Measurements from ENCODE around the gene PRELID2. TPM values are rescaled to one million over a fixed set of nuclear protein-coding genes. Genes with fewer than 3 reads are reported as not detected.
"Not testable (repeated sequence)": the region's sequence is repeated elsewhere in the genome, so short reads cannot be mapped to it uniquely, and the experiment has no call there.

The PRELID2 gene
- polyA plus RNA-seq, 2 donors, result 1.1 to 1.5 TPM

GRCh38 chr5:145739843-145740242, 95.3 kb downstream of the PRELID2 start:
- no peak overlapping the region for H3K27ac ChIP-seq (ENCODE audit: low read depth in 2 of 2, low read length in 1 of 2)

GRCh38 chr5:145738227-145738626, 96.9 kb downstream of the PRELID2 start:
- Histone ChIP-seq H3K36me3 (ENCODE audit: control insufficient read depth in 2 of 2, insufficient read depth in 2 of 2, low read length in 1 of 2) (no peaks in the 10 kb centered on the region), H3K27me3 (ENCODE audit: control insufficient read depth in 1 of 2, insufficient read depth in 2 of 2, low read length in 2 of 2) (no peaks in the 10 kb centered on the region), H3K9me3 (ENCODE audit: control insufficient read depth in 2 of 2, insufficient read depth in 1 of 2, low read depth in 1 of 2, low read length in 1 of 2) (no peaks in the 10 kb centered on the region), H3K4me3 (ENCODE audit: low read depth in 1 of 2, low read length in 2 of 2) (no peak overlapping the region), H3K4me1 (ENCODE audit: control insufficient read depth in 2 of 2, insufficient read depth in 2 of 2, low read length in 1 of 2) (no peaks in the 10 kb centered on the region), H3K27ac (ENCODE audit: low read depth in 2 of 2, low read length in 1 of 2) (no peak overlapping the region)

More at GRCh38 chr5:145739843-145740242, 95.3 kb downstream of the PRELID2 start:
- H3K36me3 ChIP-seq (ENCODE audit: control insufficient read depth in 2 of 2, insufficient read depth in 2 of 2, low read length in 1 of 2), result no peaks in the 10 kb centered on the region
- no peaks in the 10 kb centered on the region for H3K4me1 ChIP-seq (ENCODE audit: control insufficient read depth in 2 of 2, insufficient read depth in 2 of 2, low read length in 1 of 2)
- H3K4me3 ChIP-seq (ENCODE audit: low read depth in 1 of 2, low read length in 2 of 2), result no peak overlapping the region
- H3K9me3 ChIP-seq (ENCODE audit: control insufficient read depth in 2 of 2, insufficient read depth in 1 of 2, low read depth in 1 of 2, low read length in 1 of 2), result no peaks in the 10 kb centered on the region
- no peaks in the 10 kb centered on the region for H3K27me3 ChIP-seq (ENCODE audit: control insufficient read depth in 1 of 2, insufficient read depth in 2 of 2, low read length in 2 of 2)

GRCh38 chr5:145737578-145737977, 97.6 kb downstream of the PRELID2 start:
- no peaks in the 10 kb centered on the region for H3K36me3 ChIP-seq (ENCODE audit: control insufficient read depth in 2 of 2, insufficient read depth in 2 of 2, low read length in 1 of 2)
- WGBS, 2 donors, result 100% methylated on average over 1 of the region's 1 CpG
- H3K4me3 ChIP-seq (ENCODE audit: low read depth in 1 of 2, low read length in 2 of 2), result no peak overlapping the region
- no peaks in the 10 kb centered on the region for H3K4me1 ChIP-seq (ENCODE audit: control insufficient read depth in 2 of 2, insufficient read depth in 2 of 2, low read length in 1 of 2)
- H3K27me3 ChIP-seq (ENCODE audit: control insufficient read depth in 1 of 2, insufficient read depth in 2 of 2, low read length in 2 of 2), result no peaks in the 10 kb centered on the region
- H3K9me3 ChIP-seq (ENCODE audit: control insufficient read depth in 2 of 2, insufficient read depth in 1 of 2, low read depth in 1 of 2, low read length in 1 of 2), result no peaks in the 10 kb centered on the region
- no peak overlapping the region for H3K27ac ChIP-seq (ENCODE audit: low read depth in 2 of 2, low read length in 1 of 2)

GRCh38 chr5:145729956-145730355, 105.2 kb downstream of the PRELID2 start:
- not testable (repeated sequence) for H3K27ac ChIP-seq (ENCODE audit: low read depth in 2 of 2, low read length in 1 of 2); H3K4me3 ChIP-seq (ENCODE audit: low read depth in 1 of 2, low read length in 2 of 2); H3K36me3 ChIP-seq (ENCODE audit: control insufficient read depth in 2 of 2, insufficient read depth in 2 of 2, low read length in 1 of 2); H3K4me1 ChIP-seq (ENCODE audit: control insufficient read depth in 2 of 2, insufficient read depth in 2 of 2, low read length in 1 of 2); H3K9me3 ChIP-seq (ENCODE audit: control insufficient read depth in 2 of 2, insufficient read depth in 1 of 2, low read depth in 1 of 2, low read length in 1 of 2); H3K27me3 ChIP-seq (ENCODE audit: control insufficient read depth in 1 of 2, insufficient read depth in 2 of 2, low read length in 2 of 2)
- WGBS, 2 donors, result 89 to 93% methylated on average over 1 of the region's 1 CpG

- H3K9me3 ChIP-seq (ENCODE audit: control insufficient read depth in 2 of 2, insufficient read depth in 1 of 2, low read depth in 1 of 2, low read length in 1 of 2), result no peaks in the 10 kb centered on the region
- WGBS, 2 donors, result 23 to 26% methylated on average over 1 of the region's 1 CpG
- H3K4me1 ChIP-seq (ENCODE audit: control insufficient read depth in 2 of 2, insufficient read depth in 2 of 2, low read length in 1 of 2), result no peaks in the 10 kb centered on the region
- no peak overlapping the region for H3K27ac ChIP-seq (ENCODE audit: low read depth in 2 of 2, low read length in 1 of 2)
- H3K4me3 ChIP-seq (ENCODE audit: low read depth in 1 of 2, low read length in 2 of 2), result no peak overlapping the region
- no peaks in the 10 kb centered on the region for H3K27me3 ChIP-seq (ENCODE audit: control insufficient read depth in 1 of 2, insufficient read depth in 2 of 2, low read length in 2 of 2)
- H3K36me3 ChIP-seq (ENCODE audit: control insufficient read depth in 2 of 2, insufficient read depth in 2 of 2, low read length in 1 of 2), result no peaks in the 10 kb centered on the region
Observed at GRCh38 chr5:145723516-145723915, 111.6 kb downstream of the PRELID2 start.

- 82 to 95% methylated on average over 1 of the region's 1 CpG for WGBS, 2 donors
- Histone ChIP-seq H3K4me3 (ENCODE audit: low read depth in 1 of 2, low read length in 2 of 2) (no peak overlapping the region), H3K27ac (ENCODE audit: low read depth in 2 of 2, low read length in 1 of 2) (no peak overlapping the region), H3K36me3 (ENCODE audit: control insufficient read depth in 2 of 2, insufficient read depth in 2 of 2, low read length in 1 of 2) (no peaks in the 10 kb centered on the region), H3K27me3 (ENCODE audit: control insufficient read depth in 1 of 2, insufficient read depth in 2 of 2, low read length in 2 of 2) (no peaks in the 10 kb centered on the region), H3K9me3 (ENCODE audit: control insufficient read depth in 2 of 2, insufficient read depth in 1 of 2, low read depth in 1 of 2, low read length in 1 of 2) (no peaks in the 10 kb centered on the region), H3K4me1 (ENCODE audit: control insufficient read depth in 2 of 2, insufficient read depth in 2 of 2, low read length in 1 of 2) (no peaks in the 10 kb centered on the region)
Observed at GRCh38 chr5:145718956-145719355, 116.2 kb downstream of the PRELID2 start.

GRCh38 chr5:145715412-145715811, 119.7 kb downstream of the PRELID2 start:
- Histone ChIP-seq H3K9me3 (ENCODE audit: control insufficient read depth in 2 of 2, insufficient read depth in 1 of 2, low read depth in 1 of 2, low read length in 1 of 2) (no peaks in the 10 kb centered on the region), H3K4me1 (ENCODE audit: control insufficient read depth in 2 of 2, insufficient read depth in 2 of 2, low read length in 1 of 2) (no peaks in the 10 kb centered on the region), H3K36me3 (ENCODE audit: control insufficient read depth in 2 of 2, insufficient read depth in 2 of 2, low read length in 1 of 2) (no peaks in the 10 kb centered on the region), H3K4me3 (ENCODE audit: low read depth in 1 of 2, low read length in 2 of 2) (no peak overlapping the region), H3K27ac (ENCODE audit: low read depth in 2 of 2, low read length in 1 of 2) (no peak overlapping the region), H3K27me3 (ENCODE audit: control insufficient read depth in 1 of 2, insufficient read depth in 2 of 2, low read length in 2 of 2) (no peaks in the 10 kb centered on the region)
- WGBS, 2 donors, result 95 to 100% methylated on average over 1 of the region's 1 CpG

GRCh38 chr5:145712245-145712644, 122.9 kb downstream of the PRELID2 start:
- WGBS, 2 donors, result 70 to 83% methylated on average over 2 of the region's 2 CpGs
- Histone ChIP-seq H3K36me3 (ENCODE audit: control insufficient read depth in 2 of 2, insufficient read depth in 2 of 2, low read length in 1 of 2) (no peaks in the 10 kb centered on the region), H3K9me3 (ENCODE audit: control insufficient read depth in 2 of 2, insufficient read depth in 1 of 2, low read depth in 1 of 2, low read length in 1 of 2) (no peaks in the 10 kb centered on the region), H3K4me3 (ENCODE audit: low read depth in 1 of 2, low read length in 2 of 2) (no peak overlapping the region), H3K27ac (ENCODE audit: low read depth in 2 of 2, low read length in 1 of 2) (no peak overlapping the region), H3K27me3 (ENCODE audit: control insufficient read depth in 1 of 2, insufficient read depth in 2 of 2, low read length in 2 of 2) (no peaks in the 10 kb centered on the region), H3K4me1 (ENCODE audit: control insufficient read depth in 2 of 2, insufficient read depth in 2 of 2, low read length in 1 of 2) (no peaks in the 10 kb centered on the region)

GRCh38 chr5:145711417-145711816, 123.7 kb downstream of the PRELID2 start:
- H3K4me1 ChIP-seq (ENCODE audit: control insufficient read depth in 2 of 2, insufficient read depth in 2 of 2, low read length in 1 of 2), result no peaks in the 10 kb centered on the region
- 83 to 85% methylated on average over 3 of the region's 3 CpGs for WGBS, 2 donors

More at GRCh38 chr5:145711417-145711816, 123.7 kb downstream of the PRELID2 start:
- no peaks in the 10 kb centered on the region for H3K36me3 ChIP-seq (ENCODE audit: control insufficient read depth in 2 of 2, insufficient read depth in 2 of 2, low read length in 1 of 2)
- no peaks in the 10 kb centered on the region for H3K27me3 ChIP-seq (ENCODE audit: control insufficient read depth in 1 of 2, insufficient read depth in 2 of 2, low read length in 2 of 2)
- no peak overlapping the region for H3K4me3 ChIP-seq (ENCODE audit: low read depth in 1 of 2, low read length in 2 of 2)
- no peaks in the 10 kb centered on the region for H3K9me3 ChIP-seq (ENCODE audit: control insufficient read depth in 2 of 2, insufficient read depth in 1 of 2, low read depth in 1 of 2, low read length in 1 of 2)
- H3K27ac ChIP-seq (ENCODE audit: low read depth in 2 of 2, low read length in 1 of 2), result no peak overlapping the region

Data from esophagus (tissue), 2 donors.